Psoas muscle (tissue), 8 donors: ENCODE data around the gene DENND2D. TPM values are rescaled to one million over a fixed set of nuclear protein-coding genes. Genes with fewer than 3 reads are reported as not detected.

Experiments used
- ATAC-seq, 4 donors: fragments of 200-7000 bp; cut with Tn5 transposase; one replicate each; pipeline ENCODE4 v1.9.1; 2020; ENCODE audit warnings: moderate library complexity in 3 of 4, mild to moderate bottlenecking in 2 of 4
- DNase-seq, 2 donors: peaks; one replicate each; pipeline ENCODE4 v3.0.0-alpha.2; 2020
- H3K27ac ChIP-seq: fragments of 200-600 bp; one replicate; pipeline ENCODE4 v1.8.0; 2022
- H3K27me3 ChIP-seq, 3 donors: fragments of 200-600 bp in 1 of 3; one replicate each; pipeline versions ENCODE4 v1.6.1 to v1.8.0; 2013 to 2022; ENCODE audit warnings: low read length in 2 of 3, mild to moderate bottlenecking in 2 of 3, moderate library complexity in 1 of 3; ENCODE audit not compliant: insufficient read depth in 3 of 3
- H3K36me3 ChIP-seq, 2 donors: fragments of 200-600 bp in 1 of 2; one replicate each; pipeline versions ENCODE4 v1.6.1 to v1.8.0; 2013 to 2022; ENCODE audit warnings: low read depth in 1 of 2, mild to moderate bottlenecking in 1 of 2, moderate library complexity in 1 of 2; ENCODE audit not compliant: insufficient read depth in 1 of 2
- H3K4me1 ChIP-seq: fragments of 200-600 bp; one replicate; pipeline ENCODE4 v1.8.0; 2022
- H3K4me3 ChIP-seq: fragments of 200-600 bp; one replicate; pipeline ENCODE4 v1.8.0; 2022; ENCODE audit warnings: mild to moderate bottlenecking
- H3K9me3 ChIP-seq: fragments of 200-600 bp; one replicate; pipeline ENCODE4 v1.8.0; 2022
- CTCF ChIP-seq: fragments of 200-600 bp; IDR thresholded peaks from one replicate; pipeline ENCODE4 v1.8.0; 2022; ENCODE audit warnings: antibody characterized with exemption
- WGBS, 3 donors: extraction: QIAGEN DNeasy Blood & Tissue Kit; methylation state at CpG; one replicate each; pipeline versions ENCODE4 v1.1.6 to v1.1.7; 2013; 5-methylcytosine and 5-hydroxymethylcytosine counted together
- intact Hi-C, 2 donors: fragments of 100-400 bp; cut with DNase I; formaldehyde crosslinking; loops; one replicate each; pipeline versions ENCODE4 v1.11.0 to v1.14.2; 2022
- polyA plus RNA-seq, 3 donors: library from polyadenylated mRNA; stranded (reverse); fragments of 200-250 nt; gene quantifications; one replicate each; pipeline ENCODE4 v1.2.3, GENCODE V29; 2013
- total RNA-seq, 4 donors: library from RNA; stranded (reverse); fragmentation: NEBNext Ultra II Directional in 2 of 4; extraction: Animal tissue kit (Norgen Biotek cat#: 25700) in 2 of 4; gene quantifications; one replicate each; pipeline versions ENCODE4 v1.2.1 to v1.2.4, GENCODE V29; 2021 to 2023
- donor health status: healthy with polysubstance abuse.
- donor health status: DM: no; HTN: no; CAD: no; lungs with moderate emphysema.
- donor health status: Bipolar disorder and iron deficiency.
- donor health status: healthy.
- donor health status: DM: yes; HTN: yes; CAD: no.
- donor health status: DM: no; HTN: no; CAD: no.
- donor health status: DM: no; HTN: no; CAD: no.
- donor health status: DM: yes; HTN: yes; CAD: no.

DENND2D gene
- total and polyA plus RNA-seq, 7 donors = 0.31 to 2.1 (median 1.2) TPM

GRCh38 chr1:111223126-111223685 is 22.8 kb upstream of the DENND2D start:
- H3K27ac ChIP-seq = no peak overlapping the region
- H3K4me3 ChIP-seq = no peak overlapping the region
- TF ChIP-seq CTCF = no peak
- no peaks in the 10 kb centered on the region for H3K9me3 ChIP-seq
- no peaks in the 10 kb centered on the region for H3K36me3 ChIP-seq
- intact Hi-C loops = loop anchor here (2.0 to 10.0 kb wide), 4 partner anchors 112 to 552 kb away; no protein-coding TSS in a partner anchor
- no peak for DNase-seq
- no peaks in the 10 kb centered on the region for H3K4me1 ChIP-seq
- H3K27me3 ChIP-seq = no peaks in the 10 kb centered on the region
- no peak for ATAC-seq
- WGBS, 3 donors = 79 to 84% (median 82%) methylated on average over 6 of the region's 6 CpGs

- no peaks in the 10 kb centered on the region for H3K9me3 ChIP-seq
- no peaks in the 10 kb centered on the region for H3K36me3 ChIP-seq
- H3K27me3 ChIP-seq = no peaks in the 10 kb centered on the region
- H3K4me3 ChIP-seq = no peak overlapping the region
- no peak overlapping the region for H3K27ac ChIP-seq
- ATAC-seq = peak in 3 of 4 donors; percentile 61 to 80 (median 75)
- peak; percentile 69 for TF ChIP-seq CTCF
- 27 to 28% (median 28%) methylated on average over 10 of the region's 10 CpGs for WGBS, 3 donors
- H3K4me1 ChIP-seq = no peaks in the 10 kb centered on the region
- intact Hi-C loops = loop anchor here (2.0 to 10.0 kb wide), 4 partner anchors 112 to 552 kb away; no protein-coding TSS in a partner anchor
- DNase-seq = peak; percentile 70 to 73
Observed at GRCh38 chr1:111222308-111223125, 22.1 kb upstream of the DENND2D start.

- 61 to 73% (median 71%) methylated on average over 5 of the region's 5 CpGs for WGBS, 3 donors
- intact Hi-C loops = loop anchor here (2.0 to 10.0 kb wide), 4 partner anchors 113 to 553 kb away; no protein-coding TSS in a partner anchor
Observed at GRCh38 chr1:111221633-111222291, 21.3 kb upstream of the DENND2D start.

GRCh38 chr1:111221276-111221632 is 20.8 kb upstream of the DENND2D start:
- intact Hi-C loops = loop anchor here in 1 of 2 donors (10.0 kb wide), 2 partner anchors 164 to 554 kb away; no protein-coding TSS in a partner anchor
- WGBS, 3 donors = 13 to 32% (median 27%) methylated on average over 2 of the region's 2 CpGs
- no peak for TF ChIP-seq CTCF
- no peaks in the 10 kb centered on the region for H3K27me3 ChIP-seq
- H3K36me3 ChIP-seq = no peaks in the 10 kb centered on the region
- H3K4me1 ChIP-seq = no peaks in the 10 kb centered on the region
- H3K4me3 ChIP-seq = no peak overlapping the region
- no peak for DNase-seq
- H3K27ac ChIP-seq = no peak overlapping the region
- ATAC-seq = no peak
- H3K9me3 ChIP-seq = no peaks in the 10 kb centered on the region

More at GRCh38 chr1:111221633-111222291, 21.3 kb upstream of the DENND2D start:
- Histone ChIP-seq H3K36me3 (no peaks in the 10 kb centered on the region), H3K27me3 (no peaks in the 10 kb centered on the region), H3K4me1 (no peaks in the 10 kb centered on the region), H3K27ac (no peak overlapping the region), H3K9me3 (no peaks in the 10 kb centered on the region), H3K4me3 (no peak overlapping the region)
- ATAC-seq = no peak
- no peak for TF ChIP-seq CTCF
- no peak for DNase-seq
